Omental fat pad (tissue), 4 donors: ENCODE measurements around the gene FAM13C. TPM values are rescaled to one million over a fixed set of nuclear protein-coding genes. Genes with fewer than 3 reads are reported as not detected.
A peak's percentile ranks its signal among the peaks of the same experiment; 100 is the strongest.
"Not testable (repeated sequence)": the region's sequence is repeated elsewhere in the genome, so short reads cannot be mapped to it uniquely, and the experiment has no call there.

ENCODE experiments used
- ATAC-seq: fragments of 150-250 bp; one replicate; pipeline ENCODE4 v1.9.1; 2016; ENCODE audit warnings: mild to moderate bottlenecking, moderate library complexity; ENCODE audit not compliant: low FRiP score
- DNase-seq: peaks from one replicate; pipeline ENCODE4 v3.0.0-alpha.2; 2019; ENCODE audit warnings: low spot score
- CTCF ChIP-seq, 3 donors: fragments of 450-650 bp; IDR thresholded peaks; one replicate each; pipeline ENCODE4 v1.5.1; 2016 to 2017; ENCODE audit warnings: antibody characterized with exemption in 3 of 3, mild to moderate bottlenecking in 3 of 3, moderate library complexity in 2 of 3
- total RNA-seq, 4 donors: library from RNA; depleted of rRNA; stranded (reverse); fragments of >200 nt; gene quantifications; one replicate each; pipeline ENCODE4 v1.1.0, GENCODE V29; 2016

Gene FAM13C
- total RNA-seq, 4 donors from 2014 or later = 2.2 to 43.0 (median 11.6) TPM

GRCh38 chr10:59244871-59245270, 117.5 kb downstream of the FAM13C start:
- DNase-seq (no peak), ATAC-seq (no peak)
- TF ChIP-seq CTCF (IDR thresholded peaks at IDR 0.05) = no peak

DNA sequence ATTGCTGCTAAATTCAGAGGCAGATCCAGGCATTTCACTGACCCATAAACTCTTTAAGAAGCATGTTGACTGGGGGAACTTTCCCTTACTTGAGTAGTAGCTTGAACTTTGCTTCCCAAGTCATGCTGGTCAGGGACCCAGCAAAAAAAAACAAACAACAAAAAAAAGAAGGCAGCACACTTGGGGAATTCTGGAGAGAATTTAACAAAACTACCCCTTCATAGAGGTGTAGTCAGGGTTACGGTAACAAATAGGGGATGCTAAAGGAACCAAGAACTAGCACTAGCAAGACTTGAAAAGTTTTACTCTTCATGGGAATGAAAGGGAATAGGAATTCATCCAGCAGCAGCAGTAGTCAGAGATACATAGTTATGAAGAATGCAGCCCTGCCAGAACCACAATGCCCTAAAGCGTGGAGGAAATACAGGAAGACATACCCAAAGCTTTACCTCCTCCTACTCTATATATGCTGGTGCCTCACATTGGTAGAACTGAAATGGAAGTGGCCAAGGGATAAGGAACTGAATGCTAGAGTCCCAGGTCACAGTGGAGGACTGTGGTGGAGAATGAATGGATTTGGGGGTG, 118.6 kb downstream of the FAM13C start:
- no peak for DNase-seq
- TF ChIP-seq CTCF (IDR thresholded peaks at IDR 0.05) = no peak
- ATAC-seq = no peak

DNA sequence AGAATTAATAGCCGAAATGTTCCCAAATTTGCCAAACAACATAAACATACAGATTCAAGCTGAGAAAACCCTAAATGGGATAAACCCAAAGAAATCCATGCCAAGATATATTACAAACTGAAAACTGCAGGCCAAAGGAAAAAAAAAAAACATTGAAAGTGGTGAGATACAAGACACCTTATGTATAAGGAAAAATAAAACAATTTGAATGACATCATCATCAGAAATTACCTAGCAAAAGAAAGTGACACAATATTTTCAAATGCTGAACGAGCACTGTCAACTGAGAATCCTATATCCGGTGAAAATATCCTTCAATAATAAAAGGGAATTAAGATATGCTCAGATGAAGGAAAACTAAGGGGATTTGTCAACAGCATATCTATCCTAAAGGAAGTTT, 119.4 kb downstream of the FAM13C start:
- DNase-seq (no peak), ATAC-seq (no peak)
- no peak for TF ChIP-seq CTCF (IDR thresholded peaks at IDR 0.05)

- DNase-seq (no peak), ATAC-seq (no peak)
- no peak for TF ChIP-seq CTCF (IDR thresholded peaks at IDR 0.05)
Measured at GRCh38 chr10:59242057-59242456, 120.3 kb downstream of the FAM13C start.

- DNase-seq (no peak), ATAC-seq (no peak)
- TF ChIP-seq CTCF (IDR thresholded peaks at IDR 0.05) = peak in 1 of 3 donors; percentile 30
Measured at GRCh38 chr10:59240582-59241183, 121.7 kb downstream of the FAM13C start.

DNA sequence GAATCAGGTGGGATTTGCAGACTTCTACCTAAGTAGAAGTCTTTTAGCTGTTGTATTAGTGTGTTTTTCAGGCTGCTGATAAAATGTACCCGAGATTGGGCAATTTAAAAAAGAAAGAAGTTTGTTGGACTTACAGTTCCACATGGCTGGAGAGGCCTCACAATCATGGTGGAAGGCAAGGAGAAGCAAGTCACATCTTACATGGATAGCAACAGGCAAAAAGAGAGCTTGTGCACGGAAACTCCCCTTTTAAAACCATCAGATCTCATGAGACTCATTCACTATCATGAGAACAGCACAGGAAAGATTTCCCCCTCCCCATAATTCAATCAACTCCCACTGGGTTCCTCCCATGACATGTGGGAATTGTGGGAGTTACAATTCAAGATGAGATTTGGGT, 123.2 kb downstream of the FAM13C start:
- not testable (repeated sequence) for ATAC-seq, DNase-seq

GRCh38 chr10:59237775-59238174, 124.6 kb downstream of the FAM13C start:
- ATAC-seq (no peak), DNase-seq (no peak)
- TF ChIP-seq CTCF (IDR thresholded peaks at IDR 0.05) = no peak
